IMR-90 (cell line): ENCODE measurements around the gene NAA60. TPM values are rescaled to one million over a fixed set of nuclear protein-coding genes. Genes with fewer than 3 reads are reported as not detected.

Source experiments
- ATAC-seq: fragments of 200-7000 bp; cut with Tn5 transposase; 2 replicates; pipeline ENCODE4 v1.9.1; 2020; ENCODE audit warnings: low read depth, mild to moderate bottlenecking, moderate library complexity
- BruUV-seq: library from RNA; stranded (reverse); fragments of 400-500 nt; replicated peaks from 2 replicates; lab custom pipeline; 2021; lab: Mats Ljungman, UMichigan
- CTCF ChIA-PET: fragments of 300-600 bp; formaldehyde crosslinking; extraction: SDS; loops from one replicate; lab custom pipeline; 2021; ENCODE audit warnings: antibody characterized with exemption; lab: Yijun Ruan, JAX
- POLR2A ChIA-PET: fragments of 300-600 bp; sonication (Branson Sonifier 250); formaldehyde crosslinking; loops from one replicate; lab custom pipeline; 2022; ENCODE audit warnings: antibody characterized with exemption; ENCODE audit not compliant: unreplicated experiment; lab: Charles Lee
- DNase-seq: peaks from one replicate; pipeline ENCODE4 v3.0.0; 2013
- H2AFZ ChIP-seq: replicated peaks from 2 replicates; pipeline ENCODE3; 2013; ENCODE audit warnings: low read length, mild to moderate bottlenecking; ENCODE audit not compliant: poor library complexity
- H2AK5ac ChIP-seq: 2 replicates; pipeline ENCODE4 v1.6.1; 2013; ENCODE audit warnings: low read depth, low read length, inconsistent platforms
- H2AK9ac ChIP-seq: replicated peaks from 2 replicates; pipeline ENCODE3; 2013; ENCODE audit warnings: mild to moderate bottlenecking, low read depth, low read length, moderate library complexity; ENCODE audit not compliant: poor library complexity
- H2BK120ac ChIP-seq: 2 replicates; pipeline ENCODE4 v1.6.1; 2013; ENCODE audit warnings: low read depth, low read length, inconsistent platforms
- H2BK15ac ChIP-seq: 3 replicates; pipeline ENCODE4 v1.6.1; 2013; ENCODE audit warnings: low read depth, low read length, inconsistent platforms
- H2BK20ac ChIP-seq: 2 replicates; pipeline ENCODE4 v1.6.1; 2013; ENCODE audit warnings: low read depth, mild to moderate bottlenecking, inconsistent platforms, low read length, moderate library complexity
- H2BK5ac ChIP-seq: 2 replicates; pipeline ENCODE4 v1.6.1; 2013; ENCODE audit warnings: mild to moderate bottlenecking, low read depth, low read length, inconsistent platforms; ENCODE audit not compliant: poor library complexity, severe bottlenecking
- H3K14ac ChIP-seq: replicated peaks from 2 replicates; pipeline ENCODE4 v1.6.1; 2013; ENCODE audit warnings: low read depth, low read length, inconsistent platforms
- H3K18ac ChIP-seq: 2 replicates; pipeline ENCODE4 v1.6.1; 2013; ENCODE audit warnings: low read depth, low read length, control low read depth
- H3K23ac ChIP-seq: 2 replicates; pipeline ENCODE4 v1.6.1; 2013; ENCODE audit warnings: low read depth, low read length, inconsistent platforms
- H3K27ac ChIP-seq: 2 replicates; pipeline ENCODE4 v1.5.1; 2013; ENCODE audit warnings: mild to moderate bottlenecking, control low read depth, low read length; ENCODE audit not compliant: insufficient read depth
- H3K27me3 ChIP-seq: 2 replicates; pipeline ENCODE4 v1.6.1; 2013; ENCODE audit warnings: low read length; ENCODE audit not compliant: control insufficient read depth, insufficient read depth
- H3K36me3 ChIP-seq: 2 replicates; pipeline ENCODE4 v1.6.1; 2013; ENCODE audit warnings: low read length, mixed read lengths; ENCODE audit not compliant: control insufficient read depth, insufficient read depth
- H3K4ac ChIP-seq: 2 replicates; pipeline ENCODE4 v1.6.1; 2013; ENCODE audit warnings: low read depth, low read length, inconsistent platforms
- H3K4me1 ChIP-seq: 2 replicates; pipeline ENCODE4 v1.6.1; 2013; ENCODE audit warnings: low read length, mixed read lengths; ENCODE audit not compliant: control insufficient read depth, insufficient read depth
- H3K4me2 ChIP-seq: 2 replicates; pipeline ENCODE4 v1.6.1; 2013; ENCODE audit warnings: low read depth, mild to moderate bottlenecking, control low read depth, low read length, moderate library complexity
- H3K4me3 ChIP-seq: 2 replicates; pipeline ENCODE4 v1.5.1; 2013; ENCODE audit warnings: low read depth, mild to moderate bottlenecking, control low read depth, low read length, moderate library complexity; ENCODE audit not compliant: insufficient read depth
- H3K56ac ChIP-seq: 2 replicates; pipeline ENCODE4 v1.6.1; 2013; ENCODE audit warnings: low read length, inconsistent platforms; ENCODE audit not compliant: insufficient read depth; ENCODE audit errors: extremely low read depth
- H3K79me1 ChIP-seq, 2 experiments: 2 replicates each; pipeline ENCODE4 v1.6.1; 2013; ENCODE audit warnings: low read length in 2 of 2, inconsistent platforms in 1 of 2, low read depth in 1 of 2
- H3K9ac ChIP-seq: 2 replicates; pipeline ENCODE4 v1.6.1; 2013; ENCODE audit warnings: low read depth, low read length, control low read depth
- H3K9me1 ChIP-seq: 2 replicates; pipeline ENCODE4 v1.6.1; 2013; ENCODE audit warnings: low read length, inconsistent platforms; ENCODE audit not compliant: insufficient read depth
- H3K9me3 ChIP-seq: 2 replicates; pipeline ENCODE4 v1.6.1; 2013; ENCODE audit warnings: low read length; ENCODE audit not compliant: control insufficient read depth, insufficient read depth
- H4K20me1 ChIP-seq: 2 replicates; pipeline ENCODE4 v1.6.1; 2013; ENCODE audit warnings: low read length, inconsistent platforms; ENCODE audit not compliant: insufficient read depth
- H4K5ac ChIP-seq: 2 replicates; pipeline ENCODE4 v1.6.1; 2013; ENCODE audit warnings: mild to moderate bottlenecking, low read depth, low read length, control low read depth
- H4K8ac ChIP-seq, 2 experiments: 2 replicates each; pipeline ENCODE4 v1.6.1; 2013; ENCODE audit warnings: low read depth in 2 of 2, low read length in 2 of 2, control low read depth in 1 of 2, inconsistent platforms in 1 of 2
- H4K91ac ChIP-seq: 2 replicates; pipeline ENCODE4 v1.6.1; 2013; ENCODE audit warnings: low read depth, low read length, inconsistent platforms; ENCODE audit not compliant: insufficient read depth
- BHLHE40 ChIP-seq: fragments of 150-350 bp; IDR thresholded peaks from 2 replicates; pipeline ENCODE4 v1.6.1; 2016; ENCODE audit warnings: mild to moderate bottlenecking, low read depth, low read length
- CEBPB ChIP-seq: IDR thresholded peaks from 2 replicates; pipeline ENCODE4 v1.6.1; 2012; ENCODE audit warnings: low read depth, low read length, improper control_type of control experiment
- CHD1 ChIP-seq: IDR thresholded peaks from 2 replicates; pipeline ENCODE4 v1.6.1; 2012; ENCODE audit warnings: low read depth, low read length, improper control_type of control experiment
- MAFK ChIP-seq: IDR thresholded peaks from 2 replicates; pipeline ENCODE4 v1.6.1; 2012; ENCODE audit warnings: low read depth, low read length, improper control_type of control experiment
- MAZ ChIP-seq: IDR thresholded peaks from 2 replicates; pipeline ENCODE4 v1.6.1; 2012; ENCODE audit warnings: low read depth, mild to moderate bottlenecking, low read length, improper control_type of control experiment, moderate library complexity, borderline replicate concordance
- MXI1 ChIP-seq: IDR thresholded peaks from 2 replicates; pipeline ENCODE4 v1.6.1; 2012; ENCODE audit warnings: low read depth, mild to moderate bottlenecking, low read length, moderate library complexity, borderline replicate concordance
- NFE2L2 ChIP-seq: fragments of 150-350 bp; IDR thresholded peaks from 2 replicates; pipeline ENCODE4 v1.6.1; 2016; ENCODE audit warnings: low read depth, mild to moderate bottlenecking, low read length
- RAD21 ChIP-seq: IDR thresholded peaks from 2 replicates; pipeline ENCODE4 v1.6.1; 2012; ENCODE audit warnings: low read length, improper control_type of control experiment
- RCOR1 ChIP-seq: IDR thresholded peaks from 2 replicates; pipeline ENCODE4 v1.6.1; 2012; ENCODE audit warnings: mild to moderate bottlenecking, low read length, improper control_type of control experiment; ENCODE audit not compliant: insufficient replicate concordance
- RFX5 ChIP-seq: IDR thresholded peaks from 2 replicates; pipeline ENCODE4 v1.8.0; 2012; ENCODE audit warnings: low read depth, mild to moderate bottlenecking, low read length, moderate library complexity
- WGBS, 2 experiments: methylation state at CpG; one replicate each; pipeline versions ENCODE4 v1.1.5 to v1.1.7; 2013; ENCODE audit warnings: missing lambda C conversion rate in 2 of 2; ENCODE audit not compliant: insufficient read length in 1 of 2; ENCODE audit errors: extremely low coverage in 2 of 2; 5-methylcytosine and 5-hydroxymethylcytosine counted together
- dilution Hi-C: fragments of 300-500 bp; cut with HindIII; formaldehyde crosslinking; loops from one replicate; pipeline ENCODE4 v1.14.3; 2018; ENCODE audit warnings: low sequenced_read_pairs; ENCODE audit not compliant: unreplicated experiment
- in situ Hi-C: fragments of 300-500 bp; cut with MboI; formaldehyde crosslinking; loops from 3 replicates; pipeline ENCODE4 v1.14.3; 2019; ENCODE audit warnings: low sequenced_read_pairs, inconsistent platforms, mixed read lengths
- intact Hi-C: fragments of 100-400 bp; cut with micrococcal nuclease; formaldehyde crosslinking; loops from 2 replicates; pipeline ENCODE4 v1.10.0; 2022
- polyA plus RNA-seq, 3 experiments: library from polyadenylated mRNA; depleted of rRNA; stranded (reverse); fragments of >200 nt; gene quantifications; 2 replicates each; pipeline ENCODE4 v1.2.3, GENCODE V29; 2012; ENCODE audit warnings: low replicate concordance in 1 of 3
- total RNA-seq: library from RNA; depleted of rRNA; stranded (reverse); fragments of >200 nt; gene quantifications from 2 replicates; pipeline ENCODE4 v1.2.3, GENCODE V29; 2012
- TF ChIP-seq, protein P1 (sequence below): conservative IDR thresholded peaks from 2 replicates; pipeline ENCODE4 v1.5.1; 2012; ENCODE audit warnings: mild to moderate bottlenecking, low read depth, low read length, improper control_type of control experiment
- TF ChIP-seq, protein P2 (sequence below): fragments of 150-350 bp; IDR thresholded peaks from 2 replicates; pipeline ENCODE4 v1.6.1; 2016; ENCODE audit warnings: low read depth, mild to moderate bottlenecking, low read length, moderate library complexity, borderline replicate concordance
- TF ChIP-seq, protein P3 (sequence below): fragments of 150-350 bp; IDR thresholded peaks from 2 replicates; pipeline ENCODE4 v1.6.1; 2017; ENCODE audit warnings: mild to moderate bottlenecking, antibody characterized with exemption, low read length, low read depth

Gene NAA60
- total and polyA plus RNA-seq, 2 of the 4 experiments (the other 2 are of a cell fraction) = 7.5 to 18.0 TPM

DNA sequence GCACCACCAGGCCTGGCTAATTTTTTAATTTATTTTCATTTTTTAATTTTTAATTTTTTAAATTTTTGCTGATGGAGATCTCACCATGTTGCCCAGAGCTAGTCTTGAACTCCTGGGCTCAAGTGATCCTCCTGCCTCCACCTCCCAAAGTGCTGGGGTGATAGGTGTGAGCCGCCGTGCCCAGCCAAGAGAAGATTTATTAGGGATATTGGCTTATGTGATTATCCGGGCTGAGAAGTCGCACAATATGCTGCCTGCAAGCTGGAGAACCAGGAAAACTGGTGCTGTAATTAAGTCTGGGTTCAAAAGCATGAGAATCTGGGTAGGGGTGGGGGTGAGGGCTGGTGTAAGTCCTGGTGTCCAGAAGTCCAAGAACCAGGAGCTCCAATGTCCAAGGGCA is 54.3 kb downstream of the NAA60 start:
- no TSS peak for BruUV-seq
- H3K36me3 ChIP-seq = no peaks in the 10 kb centered on the region
- H3K23ac ChIP-seq = no peak overlapping the region
- H3K27me3 ChIP-seq = no peaks in the 10 kb centered on the region
- no peak overlapping the region for H3K56ac ChIP-seq
- H3K27ac ChIP-seq = no peak overlapping the region
- H3K4me2 ChIP-seq = no peak overlapping the region
- dilution Hi-C loops = no loop called here
- no peak overlapping the region for H4K8ac ChIP-seq
- no peak overlapping the region for H3K4me3 ChIP-seq
- no peak for DNase-seq
- no peaks in the 10 kb centered on the region for H3K9me3 ChIP-seq
- WGBS, 2 experiments = no CpG with 5 or more reads among the region's 4 CpGs
- no peaks in the 10 kb centered on the region for H4K20me1 ChIP-seq
- no peak overlapping the region for H2AK5ac ChIP-seq
- no peak for ATAC-seq
- H3K14ac ChIP-seq = no peak overlapping the region
- H2BK120ac ChIP-seq = no peak overlapping the region
- no peak overlapping the region for H3K9ac ChIP-seq
- intact Hi-C loops = no loop called here
- H3K18ac ChIP-seq = no peak overlapping the region
- H2BK15ac ChIP-seq = no peak overlapping the region
- no peak overlapping the region for H2AK9ac ChIP-seq
- in situ Hi-C loops = no loop called here
- H2BK5ac ChIP-seq = no peak overlapping the region
- H3K79me1 ChIP-seq = peaks cover 12 to 13% of the 10 kb centered on the region in 2 experiments
- no peak overlapping the region for H4K91ac ChIP-seq
- ChIA-PET CTCF (no interaction called here), POLR2A (no interaction called here)
- H2AFZ ChIP-seq = no peak overlapping the region
- H2BK20ac ChIP-seq = no peak overlapping the region
- peaks cover 4% of the 10 kb centered on the region for H3K9me1 ChIP-seq
- no peak overlapping the region for H3K4ac ChIP-seq
- TF ChIP-seq, protein P1, sequence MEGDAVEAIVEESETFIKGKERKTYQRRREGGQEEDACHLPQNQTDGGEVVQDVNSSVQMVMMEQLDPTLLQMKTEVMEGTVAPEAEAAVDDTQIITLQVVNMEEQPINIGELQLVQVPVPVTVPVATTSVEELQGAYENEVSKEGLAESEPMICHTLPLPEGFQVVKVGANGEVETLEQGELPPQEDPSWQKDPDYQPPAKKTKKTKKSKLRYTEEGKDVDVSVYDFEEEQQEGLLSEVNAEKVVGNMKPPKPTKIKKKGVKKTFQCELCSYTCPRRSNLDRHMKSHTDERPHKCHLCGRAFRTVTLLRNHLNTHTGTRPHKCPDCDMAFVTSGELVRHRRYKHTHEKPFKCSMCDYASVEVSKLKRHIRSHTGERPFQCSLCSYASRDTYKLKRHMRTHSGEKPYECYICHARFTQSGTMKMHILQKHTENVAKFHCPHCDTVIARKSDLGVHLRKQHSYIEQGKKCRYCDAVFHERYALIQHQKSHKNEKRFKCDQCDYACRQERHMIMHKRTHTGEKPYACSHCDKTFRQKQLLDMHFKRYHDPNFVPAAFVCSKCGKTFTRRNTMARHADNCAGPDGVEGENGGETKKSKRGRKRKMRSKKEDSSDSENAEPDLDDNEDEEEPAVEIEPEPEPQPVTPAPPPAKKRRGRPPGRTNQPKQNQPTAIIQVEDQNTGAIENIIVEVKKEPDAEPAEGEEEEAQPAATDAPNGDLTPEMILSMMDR = no peak
- no peak for TF ChIP-seq MXI1
- TF ChIP-seq CEBPB = no peak
- TF ChIP-seq MAZ = no peak
- no peak for TF ChIP-seq RFX5
- TF ChIP-seq, protein P2, sequence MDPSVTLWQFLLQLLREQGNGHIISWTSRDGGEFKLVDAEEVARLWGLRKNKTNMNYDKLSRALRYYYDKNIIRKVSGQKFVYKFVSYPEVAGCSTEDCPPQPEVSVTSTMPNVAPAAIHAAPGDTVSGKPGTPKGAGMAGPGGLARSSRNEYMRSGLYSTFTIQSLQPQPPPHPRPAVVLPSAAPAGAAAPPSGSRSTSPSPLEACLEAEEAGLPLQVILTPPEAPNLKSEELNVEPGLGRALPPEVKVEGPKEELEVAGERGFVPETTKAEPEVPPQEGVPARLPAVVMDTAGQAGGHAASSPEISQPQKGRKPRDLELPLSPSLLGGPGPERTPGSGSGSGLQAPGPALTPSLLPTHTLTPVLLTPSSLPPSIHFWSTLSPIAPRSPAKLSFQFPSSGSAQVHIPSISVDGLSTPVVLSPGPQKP = no peak
- no peak for TF ChIP-seq MAFK
- TF ChIP-seq NFE2L2 = no peak
- no peak for TF ChIP-seq RCOR1
- TF ChIP-seq BHLHE40 = no peak
- no peak for TF ChIP-seq CHD1
- TF ChIP-seq RAD21 = no peak
- TF ChIP-seq, protein P3, sequence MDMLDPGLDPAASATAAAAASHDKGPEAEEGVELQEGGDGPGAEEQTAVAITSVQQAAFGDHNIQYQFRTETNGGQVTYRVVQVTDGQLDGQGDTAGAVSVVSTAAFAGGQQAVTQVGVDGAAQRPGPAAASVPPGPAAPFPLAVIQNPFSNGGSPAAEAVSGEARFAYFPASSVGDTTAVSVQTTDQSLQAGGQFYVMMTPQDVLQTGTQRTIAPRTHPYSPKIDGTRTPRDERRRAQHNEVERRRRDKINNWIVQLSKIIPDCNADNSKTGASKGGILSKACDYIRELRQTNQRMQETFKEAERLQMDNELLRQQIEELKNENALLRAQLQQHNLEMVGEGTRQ = no peak
- H4K5ac ChIP-seq = no peak overlapping the region
- peaks cover 5% of the 10 kb centered on the region; the same call in 1 of the 2 replicates for H3K4me1 ChIP-seq
